T-cell (primary cell): ENCODE results near the gene GPRIN1. TPM values are rescaled to one million over a fixed set of nuclear protein-coding genes. Genes with fewer than 3 reads are reported as not detected.
A peak's percentile ranks its signal among the peaks of the same experiment; 100 is the strongest.

ENCODE experiments used
- ATAC-seq, 4 experiments: fragments of 200-7000 bp in 3 of 4; fragments of 150-1000 bp in 1 of 4; cut with Tn5 transposase; replicated peaks in 1 of 4; 1 replicate in 3 of 4; 2 replicates in 1 of 4; pipeline ENCODE4 v1.10.0; 2021; ENCODE audit warnings: moderate library complexity in 3 of 4, mild to moderate bottlenecking in 2 of 4, moderate number of reproducible peaks in 1 of 4
- CTCF ChIA-PET, 2 donors: fragments of 300-600 bp; sonication (Branson Sonifier 250); formaldehyde crosslinking; loops; one replicate each; lab custom pipeline; 2022; ENCODE audit warnings: antibody characterized with exemption in 2 of 2; lab: Charles Lee
- POLR2A ChIA-PET, 2 donors: fragments of 300-600 bp; sonication (Branson Sonifier 250); formaldehyde crosslinking; loops; one replicate each; lab custom pipeline; 2022; ENCODE audit warnings: antibody characterized with exemption in 2 of 2; lab: Charles Lee
- DNase-seq, 35 experiments: peaks; one replicate each; pipeline versions ENCODE4 v3.0.0 to v3.0.0-alpha.2; 2013 to 2023
- H3K27ac ChIP-seq: one replicate; pipeline ENCODE4 v1.5.1; 2013; ENCODE audit warnings: low read length
- H3K27me3 ChIP-seq, 2 experiments: replicated peaks in 1 of 2; 1 replicate in 1 of 2; 2 replicates in 1 of 2; pipeline versions ENCODE4 v1.6.1 to v1.7.0; 2013; ENCODE audit warnings: low read length in 1 of 2, mixed read lengths in 1 of 2; ENCODE audit not compliant: control insufficient read depth in 2 of 2, insufficient read depth in 2 of 2; ENCODE audit errors: extremely low read depth in 1 of 2
- H3K36me3 ChIP-seq, 2 donors: 1 replicate in 1 of 2; 2 replicates in 1 of 2; pipeline versions ENCODE4 v1.6.1 to v1.7.0; 2013; ENCODE audit warnings: low read length in 1 of 2; ENCODE audit not compliant: control insufficient read depth in 2 of 2, insufficient read depth in 1 of 2; ENCODE audit errors: extremely low read depth in 1 of 2
- H3K4me1 ChIP-seq, 2 experiments: 1 replicate in 1 of 2; 2 replicates in 1 of 2; pipeline versions ENCODE4 v1.6.1 to v1.7.0; 2013; ENCODE audit warnings: low read length in 2 of 2, mixed read lengths in 1 of 2; ENCODE audit not compliant: insufficient read depth in 2 of 2, control insufficient read depth in 1 of 2; ENCODE audit errors: extremely low read depth in 1 of 2
- H3K4me3 ChIP-seq, 2 donors: 1 replicate in 1 of 2; 2 replicates in 1 of 2; pipeline versions ENCODE4 v1.5.1 to v1.7.0; 2013; ENCODE audit warnings: mild to moderate bottlenecking in 2 of 2, low read length in 1 of 2, moderate library complexity in 1 of 2; ENCODE audit not compliant: control insufficient read depth in 1 of 2; ENCODE audit errors: extremely low read depth in 1 of 2
- H3K9me3 ChIP-seq: 2 replicates; pipeline ENCODE4 v1.7.0; 2013
- H3K27ac Mint-ChIP-seq, 2 donors: one replicate each; pipeline ENCODE4 v1.8.0; 2020 to 2021; ENCODE audit warnings: mild to moderate bottlenecking in 2 of 2, mixed read lengths in 2 of 2
- H3K27me3 Mint-ChIP-seq, 2 donors: one replicate each; pipeline ENCODE4 v1.8.0; 2021 to 2022; ENCODE audit warnings: mixed read lengths in 2 of 2
- H3K36me3 Mint-ChIP-seq: one replicate; pipeline ENCODE4 v1.8.0; 2021; ENCODE audit warnings: mixed read lengths
- H3K4me1 Mint-ChIP-seq, 3 donors: one replicate each; pipeline ENCODE4 v1.8.0; 2020 to 2022; ENCODE audit warnings: mixed read lengths in 3 of 3, mild to moderate bottlenecking in 1 of 3
- H3K4me3 Mint-ChIP-seq, 3 donors: one replicate each; pipeline ENCODE4 v1.8.0; 2020 to 2022; ENCODE audit warnings: mild to moderate bottlenecking in 3 of 3, mixed read lengths in 3 of 3, moderate library complexity in 3 of 3
- H3K9me3 Mint-ChIP-seq, 3 donors: one replicate each; pipeline ENCODE4 v1.8.0; 2020 to 2022; ENCODE audit warnings: mixed read lengths in 3 of 3
- WGBS: methylation state at CpG from one replicate; pipeline ENCODE4 v1.1.5; 2013; ENCODE audit warnings: missing lambda C conversion rate; ENCODE audit not compliant: insufficient coverage; 5-methylcytosine and 5-hydroxymethylcytosine counted together
- total RNA-seq, 35 experiments: library from RNA in 6 of 35; stranded (reverse) in 6 of 35; fragments of 120-200 nt in 1 of 35; gene quantifications; one replicate each; pipeline versions ENCODE4 v1.2.1 to v1.2.4 and lab custom pipeline; 2013 to 2026

The GPRIN1 gene
- total RNA-seq, 5 donors from 2014 or later (not counting 1 experiment from before 2014, with no cell fraction given) = 0.33 to 1.2 (median 0.64) TPM

- no peaks in the 10 kb centered on the region for H3K36me3 Mint-ChIP-seq
- H3K9me3 Mint-ChIP-seq = no peaks in the 10 kb centered on the region
- peaks cover 5 to 14% (median 8%) of the 10 kb centered on the region in 3 donors for H3K4me1 Mint-ChIP-seq
- POLR2A ChIA-PET = no interaction called here
- H3K27me3 ChIP-seq = peaks cover 0 to 19% of the 10 kb centered on the region in 2 experiments
- ATAC-seq (no peak), DNase-seq (no peak)
- no peak overlapping the region for H3K27ac Mint-ChIP-seq
- H3K9me3 ChIP-seq = no peaks in the 10 kb centered on the region
- H3K27ac ChIP-seq = no peak overlapping the region
- peaks cover 0 to 4% of the 10 kb centered on the region in 2 donors for H3K27me3 Mint-ChIP-seq
- CTCF ChIA-PET = no interaction called here
- H3K4me3 Mint-ChIP-seq = no peak overlapping the region
- no peaks in the 10 kb centered on the region for H3K36me3 ChIP-seq
- H3K4me1 ChIP-seq = peaks cover 0 to 14% of the 10 kb centered on the region in 2 experiments
- no peak overlapping the region for H3K4me3 ChIP-seq
- 90% methylated on average over 32 of the region's 37 CpGs for WGBS
These were observed 34.2 kb downstream of the GPRIN1 start for GRCh38 chr5:176575488-176576422.

GRCh38 chr5:176575066-176575465, 34.9 kb downstream of the GPRIN1 start:
- POLR2A ChIA-PET = no interaction called here
- H3K4me3 ChIP-seq = no peak overlapping the region
- ATAC-seq (no peak), DNase-seq (no peak)
- CTCF ChIA-PET = no interaction called here
- Mint-ChIP-seq H3K4me1 (peaks cover 5 to 14% (median 8%) of the 10 kb centered on the region in 3 donors), H3K36me3 (no peaks in the 10 kb centered on the region), H3K27ac (no peak overlapping the region), H3K27me3 (peaks cover 0 to 4% of the 10 kb centered on the region in 2 donors), H3K4me3 (no peak overlapping the region), H3K9me3 (no peaks in the 10 kb centered on the region)
- WGBS = 78% methylated on average over 4 of the region's 14 CpGs
- H3K27me3 ChIP-seq = peaks cover 0 to 19% of the 10 kb centered on the region in 2 experiments
- H3K36me3 ChIP-seq = no peaks in the 10 kb centered on the region
- no peak overlapping the region for H3K27ac ChIP-seq
- no peaks in the 10 kb centered on the region for H3K9me3 ChIP-seq
- H3K4me1 ChIP-seq = peaks cover 0 to 14% of the 10 kb centered on the region in 2 experiments

- Histone ChIP-seq H3K9me3 (no peaks in the 10 kb centered on the region), H3K4me1 (peaks cover 0 to 14% of the 10 kb centered on the region in 2 experiments), H3K4me3 (no peak overlapping the region), H3K27me3 (peaks cover 0 to 19% of the 10 kb centered on the region in 2 experiments), H3K36me3 (no peaks in the 10 kb centered on the region), H3K27ac (no peak overlapping the region)
- WGBS = 35% methylated on average over 7 of the region's 10 CpGs
- no peak overlapping the region for H3K27ac Mint-ChIP-seq
- H3K9me3 Mint-ChIP-seq = no peaks in the 10 kb centered on the region
- peaks cover 5 to 14% (median 8%) of the 10 kb centered on the region in 3 donors for H3K4me1 Mint-ChIP-seq
- no peak for ATAC-seq
- H3K36me3 Mint-ChIP-seq = no peaks in the 10 kb centered on the region
- ChIA-PET CTCF (interaction anchor here in 1 of 2 donors (1.1 kb wide), 1 partner anchor 13 kb away, joined by 5 read pairs; no protein-coding TSS in a partner anchor), POLR2A (no interaction called here)
- H3K4me3 Mint-ChIP-seq = no peak overlapping the region
- peaks cover 0 to 4% of the 10 kb centered on the region in 2 donors for H3K27me3 Mint-ChIP-seq
- peak in 1 of 35 experiments; percentile 11 for DNase-seq
These were observed 35.7 kb downstream of the GPRIN1 start for GRCh38 chr5:176574297-176574591.

- DNase-seq (peak; percentile 18 to 84 (median 69)), ATAC-seq (peak; percentile 84 to 92 (median 88))
- Mint-ChIP-seq H3K36me3 (no peaks in the 10 kb centered on the region), H3K9me3 (no peaks in the 10 kb centered on the region), H3K4me3 (no peak overlapping the region), H3K27ac (no peak overlapping the region), H3K27me3 (peaks cover 0 to 4% of the 10 kb centered on the region in 2 donors), H3K4me1 (peaks cover 5 to 14% (median 8%) of the 10 kb centered on the region in 3 donors)
- no peaks in the 10 kb centered on the region for H3K9me3 ChIP-seq
- peaks cover 0 to 21% of the 10 kb centered on the region in 2 experiments for H3K27me3 ChIP-seq
- CTCF ChIA-PET = interaction anchor here (0.5 to 1.2 kb wide), 9 partner anchors 13 to 156 kb away, joined by 3 to 7 read pairs (median 5); no protein-coding TSS in a partner anchor
- H3K36me3 ChIP-seq = no peaks in the 10 kb centered on the region
- H3K27ac ChIP-seq = no peak overlapping the region
- WGBS = 31% methylated on average over 12 of the region's 18 CpGs
- POLR2A ChIA-PET = interaction anchor here in 1 of 2 donors (0.5 kb wide), 1 partner anchor 184 kb away, joined by 5 read pairs; no protein-coding TSS in a partner anchor
- no peak overlapping the region for H3K4me3 ChIP-seq
- peaks cover 0 to 14% of the 10 kb centered on the region in 2 experiments for H3K4me1 ChIP-seq
These were observed 36.2 kb downstream of the GPRIN1 start for GRCh38 chr5:176573564-176574296.

- H3K27ac ChIP-seq = no peak overlapping the region
- Mint-ChIP-seq H3K27ac (no peak overlapping the region), H3K36me3 (no peaks in the 10 kb centered on the region), H3K27me3 (peaks cover 0 to 11% of the 10 kb centered on the region in 2 donors), H3K4me3 (no peak overlapping the region), H3K4me1 (peaks cover 5 to 11% (median 6%) of the 10 kb centered on the region in 3 donors), H3K9me3 (no peaks in the 10 kb centered on the region)
- ChIA-PET POLR2A (no interaction called here), CTCF (interaction anchor here (0.6 to 1.6 kb wide), 3 partner anchors 26 to 154 kb away, joined by 3 to 4 read pairs (median 3); partner anchors contain the start of gene CLTB (in 1 of the 2))
- WGBS = 56% methylated on average over 3 of the region's 6 CpGs
- no peak for DNase-seq
- ATAC-seq = no peak
- H3K27me3 ChIP-seq = peaks cover 0 to 43% of the 10 kb centered on the region in 2 experiments
- H3K36me3 ChIP-seq = no peaks in the 10 kb centered on the region
- no peak overlapping the region for H3K4me3 ChIP-seq
- H3K4me1 ChIP-seq = peaks cover 0 to 6% of the 10 kb centered on the region in 2 experiments
- H3K9me3 ChIP-seq = no peaks in the 10 kb centered on the region
These were observed 39.9 kb downstream of the GPRIN1 start for GRCh38 chr5:176570044-176570443.

- Histone ChIP-seq H3K9me3 (no peaks in the 10 kb centered on the region), H3K36me3 (no peaks in the 10 kb centered on the region), H3K27me3 (peaks cover 0 to 48% of the 10 kb centered on the region in 2 experiments), H3K4me3 (no peak overlapping the region), H3K4me1 (peaks cover 0 to under 1% of the 10 kb centered on the region in 2 experiments), H3K27ac (no peak overlapping the region)
- Mint-ChIP-seq H3K9me3 (no peaks in the 10 kb centered on the region), H3K4me3 (no peak overlapping the region), H3K27me3 (peaks cover 0 to 11% of the 10 kb centered on the region in 2 donors), H3K4me1 (peaks cover 0 to 11% (median 0%) of the 10 kb centered on the region in 3 donors), H3K36me3 (no peaks in the 10 kb centered on the region), H3K27ac (no peak overlapping the region)
- WGBS = 83% methylated on average over 10 of the region's 18 CpGs
- ChIA-PET CTCF (no interaction called here), POLR2A (no interaction called here)
- DNase-seq (no peak), ATAC-seq (no peak)
These were observed 41.3 kb downstream of the GPRIN1 start for GRCh38 chr5:176568657-176569056.
